K562 (cell line): ENCODE results near the gene PTPRT. TPM values are rescaled to one million over a fixed set of nuclear protein-coding genes. Genes with fewer than 3 reads are reported as not detected.

Experiments used
- ATAC-seq: fragments of 200-7000 bp; cut with Tn5 transposase; 3 replicates; pipeline ENCODE4 v1.9.1; 2020; ENCODE audit warnings: moderate library complexity
- BruUV-seq: library from RNA; stranded (reverse); fragments of 400-500 nt; replicated peaks from 2 replicates; lab custom pipeline; 2021; lab: Mats Ljungman, UMichigan
- CTCF ChIA-PET: fragments of 300-600 bp; formaldehyde crosslinking; extraction: SDS; loops from one replicate; lab custom pipeline; 2021; ENCODE audit warnings: low intra/inter-chr PET ratio; lab: Yijun Ruan, JAX
- POLR2A ChIA-PET: fragments of 300-600, 350-650 bp; sonication (Branson Sonifier 250); formaldehyde crosslinking; extraction: SDS; loops from one replicate; lab custom pipeline; 2021; ENCODE audit warnings: antibody characterized with exemption, inconsistent platforms; lab: Yijun Ruan, JAX
- DNase-seq, 4 experiments: peaks; one replicate each; pipeline versions ENCODE4 v3.0.0 to v3.0.0-alpha.2; 2011 to 2018; ENCODE audit warnings: low spot score in 3 of 4, mixed read lengths in 3 of 4; ENCODE audit errors: extremely low read depth in 1 of 4
- FAIRE-seq: peaks from 2 replicates; lab custom pipeline; 2011; peaks lifted over from hg19 to GRCh38; lab: Jason Lieb, UNC
- H2AFZ ChIP-seq: 2 replicates; pipeline ENCODE4 v1.6.0; 2011; ENCODE audit warnings: low read depth, low read length, control low read depth, inconsistent platforms
- H3K27ac ChIP-seq: fragments of 200-600 bp; 3 replicates; pipeline ENCODE4 v1.8.0; 2011; ENCODE audit warnings: low read depth, mild to moderate bottlenecking, control low read depth, inconsistent platforms, low read length, moderate library complexity, mixed read lengths; ENCODE audit errors: extremely low read depth
- H3K27me3 ChIP-seq, 2 experiments: fragments of 300-600 bp in 1 of 2; 2 replicates in 1 of 2; 3 replicates in 1 of 2; pipeline versions ENCODE4 v1.6.0 to v1.8.0; 2011; ENCODE audit warnings: inconsistent platforms in 2 of 2, low read length in 2 of 2, mild to moderate bottlenecking in 1 of 2, mixed read lengths in 1 of 2, moderate library complexity in 1 of 2; ENCODE audit not compliant: control insufficient read depth in 2 of 2, insufficient read depth in 2 of 2
- H3K36me3 ChIP-seq: fragments of 300-600 bp; 3 replicates; pipeline ENCODE4 v1.8.0; 2011; ENCODE audit warnings: mild to moderate bottlenecking, low read length, inconsistent platforms; ENCODE audit not compliant: control insufficient read depth, insufficient read depth
- H3K4me1 ChIP-seq, 2 experiments: fragments of 200-600 bp in 1 of 2; replicated peaks in 1 of 2; 2 replicates in 1 of 2; 3 replicates in 1 of 2; pipeline versions ENCODE4 v1.5.1 to v1.8.0; 2011; ENCODE audit warnings: inconsistent platforms in 2 of 2, low read length in 2 of 2, mild to moderate bottlenecking in 1 of 2, mixed read lengths in 1 of 2, moderate library complexity in 1 of 2; ENCODE audit not compliant: control insufficient read depth in 2 of 2, insufficient read depth in 2 of 2
- H3K4me2 ChIP-seq: 2 replicates; pipeline ENCODE4 v1.6.1; 2011; ENCODE audit warnings: low read length, control low read depth, inconsistent platforms, mixed read lengths; ENCODE audit not compliant: insufficient read depth
- H3K4me3 ChIP-seq: fragments of 200-600 bp; sonication (generic), shearing (Covaris generic); 2 replicates; pipeline ENCODE4 v1.5.1; 2016; ENCODE audit warnings: control low read depth, inconsistent platforms
- H3K79me2 ChIP-seq: fragments of 200-600 bp; 3 replicates; pipeline ENCODE4 v1.8.0; 2011; ENCODE audit warnings: low read length, inconsistent platforms; ENCODE audit not compliant: control insufficient read depth, insufficient read depth
- H3K9ac ChIP-seq, 2 experiments: 2 replicates each; pipeline versions ENCODE4 v1.6.0 to v1.6.1; 2011; ENCODE audit warnings: low read depth in 2 of 2, low read length in 2 of 2, control low read depth in 1 of 2, inconsistent platforms in 1 of 2, mild to moderate bottlenecking in 1 of 2, mixed read lengths in 1 of 2; ENCODE audit not compliant: insufficient read depth in 1 of 2
- H3K9me1 ChIP-seq: one replicate; pipeline ENCODE4 v1.6.0; 2011; ENCODE audit warnings: inconsistent platforms, mild to moderate bottlenecking, low read length, moderate library complexity; ENCODE audit not compliant: control insufficient read depth, insufficient read depth
- H3K9me3 ChIP-seq: replicated peaks from 2 replicates; pipeline ENCODE4 v1.5.1; 2011; ENCODE audit warnings: low read depth, low read length, inconsistent platforms; ENCODE audit not compliant: control insufficient read depth, insufficient read depth
- H4K20me1 ChIP-seq: replicated peaks from 2 replicates; pipeline ENCODE4 v1.6.1; 2011; ENCODE audit warnings: low read length, inconsistent platforms, mixed read lengths; ENCODE audit not compliant: control insufficient read depth, insufficient read depth
- BRCA1 ChIP-seq, 2 experiments: fragments of 450-650 bp in 1 of 2; sonication (generic) in 1 of 2; formaldehyde crosslinking in 1 of 2; IDR thresholded peaks; 2 replicates each; pipeline versions ENCODE4 v1.5.0 to v1.6.1; 2017 to 2020; ENCODE audit warnings: mild to moderate bottlenecking in 1 of 2, missing genetic modification reagents in 1 of 2
- BRD4 ChIP-seq: fragments of 200-600 bp; sonication (generic); IDR thresholded peaks from 2 replicates; pipeline ENCODE4 v1.6.1; 2017; ENCODE audit warnings: inconsistent platforms
- CREM ChIP-seq: IDR thresholded peaks from 2 replicates; pipeline ENCODE4 v1.6.1; 2014; ENCODE audit warnings: antibody characterized with exemption, low read depth
- DLX4 ChIP-seq: fragments of 250-450 bp; sonication (Bioruptor Pico); IDR thresholded peaks from 2 replicates; pipeline ENCODE4 v1.6.1; 2021; ENCODE audit warnings: mild to moderate bottlenecking
- E2F5 ChIP-seq: sonication (generic); formaldehyde crosslinking; IDR thresholded peaks from 2 replicates; pipeline ENCODE4 v1.8.0; 2022; ENCODE audit warnings: mild to moderate bottlenecking, missing genetic modification reagents
- ESRRA ChIP-seq: fragments of 450-650 bp; IDR thresholded peaks from 2 replicates; pipeline ENCODE4 v1.6.1; 2014; ENCODE audit warnings: low read depth, mild to moderate bottlenecking, moderate library complexity, borderline replicate concordance
- HMG20A ChIP-seq: fragments of 450-650 bp; formaldehyde crosslinking; conservative IDR thresholded peaks from 2 replicates; pipeline ENCODE4 v1.4.0; 2020; ENCODE audit warnings: mild to moderate bottlenecking, mixed read lengths
- HNRNPK ChIP-seq: fragments of 200-400 bp; formaldehyde crosslinking; IDR thresholded peaks from one replicate; pipeline ENCODE4 v1.6.1; 2018; ENCODE audit warnings: mild to moderate bottlenecking, low read depth, low read length; ENCODE audit not compliant: poor library complexity, severe bottlenecking
- MEIS2 ChIP-seq: fragments of 450-650 bp; IDR thresholded peaks from 2 replicates; pipeline ENCODE4 v1.6.1; 2014; ENCODE audit warnings: mild to moderate bottlenecking; ENCODE audit not compliant: partially characterized antibody
- MTA2 ChIP-seq: fragments of 450-650 bp; IDR thresholded peaks from 2 replicates; pipeline ENCODE4 v1.6.1; 2016; ENCODE audit warnings: low read depth
- SRF ChIP-seq, 2 experiments: fragments of 250-450, 450-650 bp in 1 of 2; sonication (Bioruptor Pico) in 1 of 2; sonication (generic) in 1 of 2; formaldehyde crosslinking; IDR thresholded peaks; 2 replicates each; pipeline versions ENCODE4 v1.5.0 to v1.5.1; 2020 to 2022; ENCODE audit warnings: mild to moderate bottlenecking in 1 of 2, missing genetic modification reagents in 1 of 2
- SRSF1 ChIP-seq: fragments of 200-400 bp; formaldehyde crosslinking; IDR thresholded peaks from 2 replicates; pipeline ENCODE4 v1.6.1; 2017; ENCODE audit warnings: mild to moderate bottlenecking, low read depth, low read length, moderate library complexity
- SRSF9 ChIP-seq: fragments of 200-400 bp; formaldehyde crosslinking; IDR thresholded peaks from 2 replicates; pipeline ENCODE4 v1.6.1; 2017; ENCODE audit warnings: low read depth, low read length, borderline replicate concordance
- ZNF347 ChIP-seq: fragments of 450-650 bp; formaldehyde crosslinking; IDR thresholded peaks from 2 replicates; pipeline ENCODE4 v1.4.0; 2020; ENCODE audit warnings: low read depth, mild to moderate bottlenecking, moderate library complexity
- WGBS: fragments of 100-300 bp; shearing (Covaris generic); methylation state at CpG from one replicate; pipeline ENCODE4 v1.1.6; 2016; ENCODE audit warnings: low coverage, mixed read lengths; ENCODE audit not compliant: insufficient coverage; ENCODE audit errors: missing lambda C conversion rate; 5-methylcytosine and 5-hydroxymethylcytosine counted together
- in situ Hi-C: fragments of 300-500 bp; cut with MboI; formaldehyde crosslinking; loops from 4 replicates; pipeline ENCODE4 v1.15.0; 2018; ENCODE audit warnings: inconsistent platforms, mixed read lengths
- intact Hi-C: fragments of 100-400 bp; cut with micrococcal nuclease; formaldehyde crosslinking; loops from 2 replicates; pipeline ENCODE4 v1.14.2; 2022
- polyA plus RNA-seq, 8 experiments: library from polyadenylated mRNA; depleted of rRNA in 4 of 8; stranded (reverse) in 5 of 8; unstranded in 3 of 8; fragments of >200 nt; fragmentation: Nextera tagmentation in 2 of 8; fragmentation: Illumina TruSeq in 1 of 8; extraction: Ambion mirVana in 2 of 8; extraction: Trizol in 1 of 8; gene quantifications; 2 replicates each; pipeline versions ENCODE4 v1.2.1 to v1.2.3, GENCODE V29; 2011 to 2014; ENCODE audit warnings: inconsistent platforms in 1 of 8, missing spikeins in 1 of 8
- total RNA-seq, 7 experiments: library from RNA; depleted of rRNA in 6 of 7; stranded (reverse); fragments of >200 nt in 6 of 7; fragmentation: Illumina TruSeq in 2 of 7; extraction: Trizol in 2 of 7; gene quantifications; 2 replicates each; pipeline versions ENCODE4 v1.2.1 to v1.2.3, GENCODE V29; 2011 to 2021; ENCODE audit warnings: low replicate concordance in 1 of 7

PTPRT gene
- total and polyA plus RNA-seq, 9 of the 15 experiments (the other 6 are each of a cell fraction or from before 2014, with no cell fraction given), result not detected

- H3K79me2 ChIP-seq, result no peaks in the 10 kb centered on the region
- 2% methylated on average over 4 of the region's 5 CpGs for WGBS
- H3K36me3 ChIP-seq, result no peaks in the 10 kb centered on the region
- BruUV-seq, result no TSS peak
- CTCF ChIA-PET, result no interaction called here
- no peak for FAIRE-seq
- H3K27me3 ChIP-seq, result no peaks in the 10 kb centered on the region
- in situ Hi-C loops, result no loop called here
- POLR2A ChIA-PET, result no interaction called here
- H3K27ac ChIP-seq, result no peak overlapping the region
- intact Hi-C loops, result no loop called here
- H3K9me3 ChIP-seq, result no peaks in the 10 kb centered on the region
- no peak for ATAC-seq
- no peak overlapping the region for H3K4me2 ChIP-seq
- H3K9ac ChIP-seq, result no peak overlapping the region
- no peak overlapping the region for H3K4me3 ChIP-seq
- H3K9me1 ChIP-seq, result no peaks in the 10 kb centered on the region
- no peak overlapping the region for H2AFZ ChIP-seq
- H3K4me1 ChIP-seq, result no peaks in the 10 kb centered on the region
- no peak for DNase-seq
- TF ChIP-seq ESRRA (no peak), SRSF1 (no peak), BRCA1 (IDR thresholded peaks at IDR 0.05) (no peak), BRCA1 (CRISPR knock-in tag; IDR thresholded peaks at IDR 0.05) (no peak)
- H4K20me1 ChIP-seq, result no peaks in the 10 kb centered on the region; the same call in 1 of the 2 replicates
Observed at GRCh38 chr20:42979720-42980119, 210.0 kb downstream of the PTPRT start.

GRCh38 chr20:42978184-42978974 lies 211.3 kb downstream of the PTPRT start:
- no peaks in the 10 kb centered on the region for H3K4me1 ChIP-seq
- intact Hi-C loops, result no loop called here
- CTCF ChIA-PET, result no interaction called here
- no peak for TF ChIP-seq CREM
- TF ChIP-seq HMG20A (CRISPR knock-in tag), result no peak
- no peak for TF ChIP-seq ZNF347 (CRISPR knock-in tag)
- no peak for TF ChIP-seq E2F5
- no peak for TF ChIP-seq DLX4
- TF ChIP-seq SRSF9, result no peak
- no peak for TF ChIP-seq MEIS2
- TF ChIP-seq SRF (CRISPR knock-in tag; IDR thresholded peaks at IDR 0.05), result peak in 1 of 2 experiments; percentile 92; a peak in 2 of 4 replicates
- no peak for TF ChIP-seq HNRNPK
- TF ChIP-seq MTA2, result no peak
- TF ChIP-seq BRD4, result no peak
- TF ChIP-seq ESRRA, result peak; percentile 44; the same call in 1 of the 2 replicates

More at GRCh38 chr20:42978184-42978974, 211.3 kb downstream of the PTPRT start:
- POLR2A ChIA-PET, result no interaction called here
- ATAC-seq (no peak), DNase-seq (no peak), FAIRE-seq (no peak)
- Histone ChIP-seq H3K79me2 (no peaks in the 10 kb centered on the region), H3K9me3 (no peaks in the 10 kb centered on the region), H3K4me2 (no peak overlapping the region; the same call in 1 of the 2 replicates), H3K36me3 (no peaks in the 10 kb centered on the region), H3K9me1 (no peaks in the 10 kb centered on the region), H2AFZ (no peak overlapping the region), H3K9ac (no peak overlapping the region), H3K27ac (no peak overlapping the region), H4K20me1 (no peaks in the 10 kb centered on the region; the same call in 1 of the 2 replicates), H3K27me3 (no peaks in the 10 kb centered on the region), H3K4me3 (no peak overlapping the region)
- WGBS, result 2% methylated on average over 12 of the region's 12 CpGs
- BruUV-seq, result no TSS peak
- in situ Hi-C loops, result no loop called here
